ENCODE results near the gene LMNTD2.

LMNTD2 gene, protein sequence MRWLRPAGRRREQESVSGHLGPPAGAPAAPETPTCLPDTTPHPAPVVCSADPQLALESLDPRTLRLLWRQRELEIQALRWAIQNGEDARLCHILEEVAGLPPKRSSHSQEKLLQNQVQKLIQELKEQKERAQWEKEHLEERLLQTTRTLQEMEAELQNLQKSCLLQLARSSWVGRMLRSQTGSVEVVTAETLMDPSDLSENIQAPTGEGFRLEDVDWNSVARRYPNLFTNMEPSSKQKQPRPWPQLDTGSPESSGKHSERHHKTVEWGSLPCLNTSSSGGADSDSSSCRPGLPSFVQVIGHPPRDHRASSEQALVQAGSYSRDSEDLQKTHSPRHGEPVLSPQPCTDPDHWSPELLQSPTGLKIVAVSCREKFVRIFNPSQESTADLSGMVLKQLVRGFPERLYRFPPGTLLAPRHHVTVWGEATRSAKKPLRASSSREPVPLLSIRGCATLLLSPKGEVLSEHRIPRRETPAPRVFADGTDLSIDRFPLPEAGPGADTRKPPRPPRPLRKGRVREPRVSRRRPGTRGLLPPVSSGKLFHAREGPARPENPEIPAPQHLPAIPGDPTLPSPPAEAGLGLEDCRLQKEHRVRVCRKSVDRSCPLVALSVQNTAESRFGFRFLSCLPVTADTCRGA

GRCh38 chr11:560305-561147 is at the start of gene LMNTD2, which contains the start of gene RASSF7:
LMNTD2 (minus strand) TSS chr11:560738; CDS start chr11:560716, 22 bp downstream.
RASSF7 (plus strand) TSS chr11:560970; CDS start chr11:561769, 799 bp downstream.
- in situ Hi-C loops (cut with MboI; ENCODE audit: low sequenced_read_pairs): no loop called here

- in situ Hi-C loops (cut with MboI; ENCODE audit: low sequenced_read_pairs): no loop called here
Observed at GRCh38 chr11:609341-609811, 48.8 kb upstream of the LMNTD2 start.

DNA sequence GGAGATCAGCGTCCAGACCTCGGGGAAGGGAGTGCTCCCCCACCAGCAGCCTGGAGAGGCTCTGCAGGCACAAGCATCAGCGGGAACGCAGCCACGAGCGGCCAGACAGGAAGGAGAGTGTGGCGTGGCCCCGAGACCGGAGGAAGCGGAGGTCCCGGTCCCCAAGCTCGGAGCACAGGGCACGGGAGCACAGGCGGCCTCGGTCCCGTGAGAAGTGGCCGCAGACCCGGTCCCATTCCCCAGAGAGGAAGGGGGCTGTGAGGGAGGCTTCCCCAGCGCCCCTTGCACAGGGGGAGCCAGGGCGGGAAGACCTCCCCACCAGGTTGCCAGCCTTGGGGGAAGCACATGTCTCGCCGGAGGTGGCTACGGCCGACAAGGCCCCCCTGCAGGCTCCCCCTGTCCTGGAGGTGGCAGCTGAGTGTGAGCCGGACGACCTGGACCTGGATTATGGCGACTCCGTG is 48.3 kb upstream of the LMNTD2 start:
- in situ Hi-C loops (cut with MboI; ENCODE audit: low sequenced_read_pairs): no loop called here

- in situ Hi-C loops (cut with MboI; ENCODE audit: low sequenced_read_pairs): no loop called here
Observed at GRCh38 chr11:607971-608659, 47.6 kb upstream of the LMNTD2 start.

GRCh38 chr11:607020-607780 is 46.7 kb upstream of the LMNTD2 start:
- in situ Hi-C loops (cut with MboI; ENCODE audit: low sequenced_read_pairs): no loop called here

DNA sequence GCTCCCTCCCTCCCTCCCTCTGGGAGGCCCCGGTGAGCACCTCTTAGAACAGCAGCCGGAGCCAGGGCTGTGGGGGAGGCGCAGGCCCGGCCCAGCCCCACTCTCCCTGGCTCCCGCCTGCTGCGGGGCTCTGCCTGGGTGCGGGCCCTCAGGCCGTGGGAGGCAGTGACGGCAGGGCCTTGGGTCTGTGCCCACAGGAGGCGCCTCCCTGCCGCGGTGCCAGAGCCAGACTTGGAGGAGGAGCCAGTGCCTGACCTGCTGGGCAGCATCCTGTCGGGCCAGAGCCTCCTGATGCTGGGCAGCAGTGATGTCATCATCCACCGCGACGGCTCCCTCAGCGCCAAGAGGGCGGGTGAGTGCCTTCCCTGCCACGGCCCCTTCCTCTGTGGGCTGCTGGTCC is 45.7 kb upstream of the LMNTD2 start:
- in situ Hi-C loops (cut with MboI; ENCODE audit: low sequenced_read_pairs): no loop called here

DNA sequence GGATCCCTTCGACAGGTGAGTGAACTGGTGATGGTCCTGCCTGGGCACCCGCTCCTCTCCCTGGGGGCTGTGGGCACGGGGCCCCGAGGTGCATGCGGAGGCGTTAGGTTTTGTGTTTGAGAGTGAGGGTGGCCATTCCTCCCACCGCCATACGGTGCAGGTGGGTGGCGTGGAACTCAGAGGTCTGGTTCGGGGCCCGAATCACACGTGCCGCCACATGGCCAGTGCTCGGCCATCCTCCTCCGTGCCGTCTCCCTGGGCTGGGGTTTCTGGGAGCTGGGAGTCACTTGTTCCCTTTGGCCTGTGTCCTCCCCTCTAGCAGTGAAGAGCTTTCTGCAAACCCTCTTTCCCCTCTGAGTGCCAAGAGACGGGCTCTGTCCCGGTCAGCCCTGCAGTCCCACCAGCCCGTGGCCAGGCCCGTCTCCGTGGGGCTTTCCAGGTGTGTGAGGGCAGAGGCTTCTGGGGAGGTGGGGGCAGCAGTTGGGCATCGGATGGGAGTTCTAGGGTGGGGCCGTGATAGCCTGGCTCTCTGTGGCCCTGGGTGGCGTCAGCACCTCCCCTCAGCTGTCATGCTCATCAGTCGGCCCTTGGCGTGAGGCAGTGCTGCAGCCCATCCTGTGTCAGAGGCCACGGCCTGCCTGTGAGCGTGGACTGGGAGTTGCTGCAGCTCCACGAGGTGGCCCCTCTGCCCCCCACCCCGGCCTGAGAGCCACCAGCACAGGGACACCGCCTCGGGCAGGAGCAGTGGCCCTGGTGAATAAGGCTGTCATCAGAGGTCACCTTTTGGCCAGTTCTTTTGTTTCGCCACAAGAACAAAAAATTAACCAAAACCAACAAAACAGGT is 45.0 kb upstream of the LMNTD2 start:
- in situ Hi-C loops (cut with MboI; ENCODE audit: low sequenced_read_pairs): no loop called here

- in situ Hi-C loops (cut with MboI; ENCODE audit: low sequenced_read_pairs): no loop called here
Observed at GRCh38 chr11:603154-603553, 42.6 kb upstream of the LMNTD2 start.

GRCh38 chr11:601573-602245 is 41.2 kb upstream of the LMNTD2 start:
- in situ Hi-C loops (cut with MboI; ENCODE audit: low sequenced_read_pairs): no loop called here

DNA sequence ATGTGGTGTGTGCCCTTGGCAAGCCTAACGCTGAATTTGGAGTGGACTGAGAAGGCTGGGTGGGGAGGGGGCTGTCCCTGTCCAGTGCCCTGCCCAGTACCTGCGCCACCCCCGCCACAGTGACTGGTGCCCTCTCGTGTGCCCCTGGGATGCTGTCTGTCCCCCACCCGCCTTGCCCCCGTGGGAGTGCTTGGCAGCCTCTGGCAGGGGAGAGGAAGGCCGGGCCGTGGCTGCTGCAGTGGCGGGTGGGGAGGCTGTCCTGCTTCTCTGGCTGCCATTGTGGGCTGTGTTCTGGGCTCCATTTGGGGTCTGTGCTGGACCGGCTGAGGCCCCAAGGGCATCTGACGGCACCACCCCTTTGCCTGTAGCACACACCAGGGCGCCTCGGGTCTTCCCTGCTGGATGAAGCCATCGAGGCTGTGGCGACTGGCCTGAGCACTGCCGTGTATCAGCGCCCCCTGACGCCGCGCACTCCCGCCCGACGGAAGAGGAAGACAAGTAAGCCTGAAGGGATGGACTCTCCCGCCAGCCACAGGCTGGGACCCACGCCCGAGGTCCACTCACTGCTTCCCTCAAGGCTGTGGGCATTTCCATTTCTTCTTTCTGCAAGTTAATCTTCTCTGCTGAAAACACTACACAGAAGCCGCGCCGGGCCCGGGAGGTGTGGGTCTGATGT is 37.6 kb upstream of the LMNTD2 start:
- in situ Hi-C loops (cut with MboI; ENCODE audit: low sequenced_read_pairs): no loop called here

DNA sequence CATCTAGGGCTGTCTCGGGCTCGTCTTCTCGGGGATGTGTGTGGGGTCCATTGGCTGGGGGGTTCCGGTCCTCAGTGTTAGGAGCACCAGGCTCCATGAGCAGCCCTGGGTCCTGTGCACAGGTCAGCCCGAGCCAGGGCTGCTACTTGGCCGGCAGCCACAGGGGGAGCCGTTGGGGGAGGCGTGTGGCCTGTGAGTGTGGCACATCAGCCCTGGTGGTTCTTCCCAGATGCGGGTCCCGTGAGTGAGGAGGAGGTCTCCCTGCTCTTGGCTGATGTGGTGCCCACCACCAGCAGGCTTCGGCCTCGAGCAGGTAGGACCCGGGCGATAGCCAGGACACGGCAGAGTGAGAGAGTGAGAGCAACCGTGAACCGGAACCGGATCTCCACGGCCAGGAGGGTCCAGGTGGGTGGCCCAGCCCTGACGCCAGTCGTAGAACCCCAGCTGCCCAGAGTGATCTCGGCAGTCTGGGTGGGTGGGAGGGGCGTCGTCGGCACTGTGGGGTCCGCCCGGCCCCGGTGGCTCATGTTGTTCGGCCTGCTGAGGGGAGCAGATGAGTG is 36.7 kb upstream of the LMNTD2 start:
- in situ Hi-C loops (cut with MboI; ENCODE audit: low sequenced_read_pairs): no loop called here

DNA sequence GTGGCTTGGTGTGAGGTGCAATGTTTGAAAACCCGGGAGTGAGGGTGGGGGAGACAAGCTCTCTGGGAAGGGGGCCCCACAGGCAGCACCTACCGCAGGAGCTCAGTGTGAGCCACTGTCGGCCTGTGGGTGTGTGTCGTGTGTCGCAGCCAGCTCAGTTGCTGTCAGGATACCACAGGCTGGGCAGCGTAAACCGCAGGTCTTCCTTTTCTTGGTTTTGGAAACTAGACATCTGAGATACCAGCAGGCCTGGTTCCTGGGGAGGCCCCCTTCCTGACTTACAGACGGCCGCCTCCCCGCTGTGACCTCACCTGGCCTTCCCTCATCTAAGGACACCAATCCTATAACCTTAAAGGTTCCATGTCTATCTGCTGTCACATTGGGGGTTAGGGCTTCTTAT is 35.8 kb upstream of the LMNTD2 start:
- in situ Hi-C loops (cut with MboI; ENCODE audit: low sequenced_read_pairs): no loop called here

GRCh38 chr11:595400-595799 is 34.9 kb upstream of the LMNTD2 start:
- in situ Hi-C loops (cut with MboI; ENCODE audit: low sequenced_read_pairs): no loop called here

GRCh38 chr11:593347-593746 is 32.8 kb upstream of the LMNTD2 start:
- in situ Hi-C loops (cut with MboI; ENCODE audit: low sequenced_read_pairs): no loop called here

DNA sequence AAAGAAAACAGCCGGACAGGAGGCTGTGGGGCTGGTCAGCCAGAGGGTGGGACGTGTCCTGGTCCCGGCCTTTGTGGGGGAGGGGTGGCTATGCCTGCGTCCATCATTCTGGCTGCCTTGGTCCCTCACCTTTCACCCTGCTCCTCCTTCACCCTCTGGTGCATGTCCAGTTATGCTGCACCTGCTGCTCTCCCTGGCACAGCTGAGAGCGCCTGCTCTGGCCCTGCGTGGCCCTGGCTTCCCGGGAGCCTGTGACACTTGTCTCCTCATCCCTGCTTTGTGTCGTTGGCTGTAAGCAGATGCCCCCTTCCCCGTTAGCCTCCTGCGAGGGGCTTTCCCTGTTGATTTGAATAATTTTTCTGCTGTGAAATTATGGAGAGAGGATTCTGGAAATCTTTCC is 32.4 kb upstream of the LMNTD2 start:
- in situ Hi-C loops (cut with MboI; ENCODE audit: low sequenced_read_pairs): no loop called here

DNA sequence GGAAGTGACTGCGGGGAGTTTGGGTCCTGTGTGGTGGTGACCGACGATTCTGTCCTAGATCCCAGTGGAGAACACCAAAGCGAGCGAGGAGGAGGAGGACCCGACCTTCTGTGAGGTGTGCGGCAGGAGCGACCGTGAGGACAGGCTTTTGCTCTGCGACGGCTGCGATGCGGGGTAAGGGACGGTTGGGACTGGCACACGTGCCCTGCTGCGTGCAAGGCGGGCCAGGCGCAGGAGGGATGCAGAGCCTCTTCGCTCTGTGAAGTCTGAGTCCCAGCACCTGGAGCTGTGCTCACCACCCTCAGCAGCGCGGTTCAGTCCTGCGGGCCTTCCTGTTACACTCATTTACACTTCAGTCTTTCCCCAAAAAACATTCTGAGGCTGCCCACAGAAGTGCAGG is 32.0 kb upstream of the LMNTD2 start:
- in situ Hi-C loops (cut with MboI; ENCODE audit: low sequenced_read_pairs): no loop called here

GRCh38 chr11:590997-591396 is 30.5 kb upstream of the LMNTD2 start:
- in situ Hi-C loops (cut with MboI; ENCODE audit: low sequenced_read_pairs): no loop called here

GRCh38 chr11:589798-590197 is 29.3 kb upstream of the LMNTD2 start:
- in situ Hi-C loops (cut with MboI; ENCODE audit: low sequenced_read_pairs): no loop called here
